ENCODE results near the gene CYP4B1.

DNA sequence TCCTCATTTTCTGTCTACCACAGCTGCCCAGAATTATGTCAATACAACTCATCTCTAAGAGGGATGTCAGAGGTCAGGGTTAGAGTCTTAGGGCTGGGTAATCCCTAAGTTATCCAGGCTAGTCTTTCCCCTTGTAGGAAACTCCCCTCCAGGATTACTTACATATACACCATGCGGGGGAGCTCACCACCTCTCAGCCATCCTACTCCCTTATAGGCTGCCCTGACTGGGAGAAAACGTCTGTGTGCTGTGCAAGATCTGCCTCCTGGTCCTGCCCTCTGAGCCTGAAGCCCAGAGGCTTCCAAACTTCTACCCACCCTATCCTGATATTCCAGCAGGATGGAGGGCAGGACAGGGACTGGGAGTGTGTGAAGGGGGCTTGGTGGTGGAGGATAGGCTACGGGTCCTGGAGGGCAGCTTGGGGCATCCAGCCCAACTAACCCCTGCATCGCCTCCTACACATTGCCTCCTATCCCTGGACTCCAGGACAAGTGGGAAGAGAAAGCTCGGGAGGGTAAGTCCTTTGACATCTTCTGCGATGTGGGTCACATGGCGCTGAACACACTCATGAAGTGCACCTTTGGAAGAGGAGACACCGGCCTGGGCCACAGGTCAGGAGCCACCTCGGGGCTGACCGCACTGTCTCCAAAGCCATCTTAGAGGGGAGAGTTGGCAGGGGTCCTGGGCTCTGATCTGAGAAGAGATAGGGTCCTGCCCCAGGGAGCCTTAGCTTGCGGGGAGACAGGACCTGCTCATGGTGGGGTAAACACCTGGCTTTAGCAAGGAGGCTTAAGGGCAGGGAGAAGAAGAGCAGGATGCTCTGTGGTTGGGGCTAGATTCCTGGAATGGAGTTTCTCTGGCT lies 14.4 kb downstream of the CYP4B1 start:
- no peak for TF ChIP-seq CTCF (IDR thresholded peaks at IDR 0.05; ENCODE audit: extremely low read depth in 1 of 2, insufficient read depth in 1 of 2, low read depth in 1 of 2, low read length in 2 of 2)
- TF ChIP-seq POLR2A (IDR thresholded peaks at IDR 0.05; ENCODE audit: low read depth, low read length): no peak
- no peak for TF ChIP-seq MYC (IDR thresholded peaks at IDR 0.05; ENCODE audit: low read depth, low read length)
